Esophagus squamous epithelium (tissue), 4 donors: ENCODE measurements around the gene HECTD4.
"Not testable (repeated sequence)": the region's sequence is repeated elsewhere in the genome, so short reads cannot be mapped to it uniquely, and the experiment has no call there.

Experiments
- POLR2A ChIP-seq, 4 donors: fragments of 450-650 bp; IDR thresholded peaks; one replicate each; pipeline ENCODE4 v1.6.1; 2017; ENCODE audit warnings: antibody characterized with exemption in 4 of 4, mild to moderate bottlenecking in 4 of 4, moderate library complexity in 3 of 4
- TF ChIP-seq, protein P1 (sequence below), 6 experiments: fragments of 450-650 bp in 4 of 6; fragments of 200-600 bp in 2 of 6; sonication (generic) in 2 of 6; IDR thresholded peaks; one replicate each; pipeline ENCODE4 v1.5.1; 2016 to 2019; ENCODE audit warnings: antibody characterized with exemption in 6 of 6, mild to moderate bottlenecking in 4 of 6, moderate library complexity in 4 of 6

DNA sequence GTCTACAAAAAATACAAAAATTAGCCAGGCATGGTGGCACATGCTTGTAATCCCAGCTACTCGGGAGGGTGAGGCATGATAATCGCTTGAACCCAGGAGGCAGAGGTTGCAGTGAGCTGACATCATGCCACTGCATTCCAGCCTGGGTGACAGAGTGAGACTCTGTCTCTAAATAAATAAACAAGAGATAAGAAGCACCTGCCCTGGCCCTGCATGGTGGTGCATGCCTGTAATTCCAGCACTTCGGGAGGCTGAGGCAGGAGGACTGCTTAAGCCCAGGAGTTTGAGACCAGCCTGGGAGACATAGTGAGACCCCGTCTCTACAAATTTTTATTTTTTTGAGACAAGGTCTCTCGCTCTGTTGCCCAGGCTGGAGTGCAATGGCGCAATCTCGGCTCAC lies 161.6 kb downstream of the HECTD4 start:
- TF ChIP-seq, protein P1, sequence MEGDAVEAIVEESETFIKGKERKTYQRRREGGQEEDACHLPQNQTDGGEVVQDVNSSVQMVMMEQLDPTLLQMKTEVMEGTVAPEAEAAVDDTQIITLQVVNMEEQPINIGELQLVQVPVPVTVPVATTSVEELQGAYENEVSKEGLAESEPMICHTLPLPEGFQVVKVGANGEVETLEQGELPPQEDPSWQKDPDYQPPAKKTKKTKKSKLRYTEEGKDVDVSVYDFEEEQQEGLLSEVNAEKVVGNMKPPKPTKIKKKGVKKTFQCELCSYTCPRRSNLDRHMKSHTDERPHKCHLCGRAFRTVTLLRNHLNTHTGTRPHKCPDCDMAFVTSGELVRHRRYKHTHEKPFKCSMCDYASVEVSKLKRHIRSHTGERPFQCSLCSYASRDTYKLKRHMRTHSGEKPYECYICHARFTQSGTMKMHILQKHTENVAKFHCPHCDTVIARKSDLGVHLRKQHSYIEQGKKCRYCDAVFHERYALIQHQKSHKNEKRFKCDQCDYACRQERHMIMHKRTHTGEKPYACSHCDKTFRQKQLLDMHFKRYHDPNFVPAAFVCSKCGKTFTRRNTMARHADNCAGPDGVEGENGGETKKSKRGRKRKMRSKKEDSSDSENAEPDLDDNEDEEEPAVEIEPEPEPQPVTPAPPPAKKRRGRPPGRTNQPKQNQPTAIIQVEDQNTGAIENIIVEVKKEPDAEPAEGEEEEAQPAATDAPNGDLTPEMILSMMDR (IDR thresholded peaks at IDR 0.05), result not testable (repeated sequence)
- TF ChIP-seq POLR2A (IDR thresholded peaks at IDR 0.05), result not testable (repeated sequence)
